Measurements from ENCODE around the gene NRXN3. TPM values are rescaled to one million over a fixed set of nuclear protein-coding genes. Genes with fewer than 3 reads are reported as not detected.

NRXN3 gene
- total RNA-seq, 1 donor, result under 0.01 TPM

- H3K9me3 ChIP-seq (ENCODE audit: low read depth, low read length), result no peaks in the 10 kb centered on the region
- H3K4me1 ChIP-seq (ENCODE audit: insufficient read depth, low read length), result no peaks in the 10 kb centered on the region
- no peaks in the 10 kb centered on the region for H3K27me3 ChIP-seq (ENCODE audit: insufficient read depth, low read length)
- no peak overlapping the region for H3K4me3 ChIP-seq (ENCODE audit: low read length)
These were observed 1431.9 kb downstream of the NRXN3 start for GRCh38 chr14:79602045-79602444.

DNA sequence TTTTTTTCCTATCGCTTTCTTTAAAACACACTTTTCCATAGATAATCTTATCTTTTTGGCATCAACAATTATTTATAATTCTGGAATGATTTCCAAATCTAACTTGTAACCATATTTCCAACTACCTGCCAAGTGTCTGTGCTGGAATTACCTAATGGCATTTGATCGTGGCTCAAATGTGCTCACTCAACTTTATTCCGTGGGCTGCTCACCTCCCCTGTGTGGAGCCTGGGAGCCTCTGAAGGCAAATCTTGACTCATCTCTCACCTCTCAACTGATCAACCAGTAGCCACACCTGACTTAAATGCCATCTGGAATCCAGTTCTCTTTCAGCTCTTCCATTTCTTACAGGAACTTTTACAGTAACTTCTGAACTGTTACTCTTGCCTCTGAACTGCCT, 1432.6 kb downstream of the NRXN3 start:
- Histone ChIP-seq H3K4me1 (ENCODE audit: insufficient read depth, low read length) (no peaks in the 10 kb centered on the region), H3K4me3 (ENCODE audit: low read length) (no peak overlapping the region), H3K27me3 (ENCODE audit: insufficient read depth, low read length) (no peaks in the 10 kb centered on the region), H3K9me3 (ENCODE audit: low read depth, low read length) (no peaks in the 10 kb centered on the region)

DNA sequence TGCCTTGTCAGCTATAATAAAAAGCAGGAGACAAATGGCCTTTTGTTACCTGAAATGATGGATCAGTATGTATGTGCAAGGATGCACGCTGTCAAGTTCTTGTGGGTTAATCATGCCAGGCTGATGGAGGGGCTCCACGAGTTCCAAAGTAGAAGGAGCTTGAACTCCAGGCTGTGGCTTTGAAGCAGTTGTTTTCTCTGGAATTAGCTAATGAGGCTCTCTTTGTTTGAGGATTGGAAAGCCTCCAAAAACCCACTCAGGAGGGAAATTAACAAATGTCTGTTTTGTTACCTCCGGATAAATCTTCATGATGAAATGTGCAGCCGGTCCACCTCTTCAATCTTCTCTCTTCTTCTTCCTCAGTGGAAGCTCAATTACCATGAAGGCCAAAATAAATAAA, 1435.7 kb downstream of the NRXN3 start:
- Histone ChIP-seq H3K4me1 (ENCODE audit: insufficient read depth, low read length) (no peaks in the 10 kb centered on the region), H3K4me3 (ENCODE audit: low read length) (no peak overlapping the region), H3K9me3 (ENCODE audit: low read depth, low read length) (no peaks in the 10 kb centered on the region), H3K27me3 (ENCODE audit: insufficient read depth, low read length) (no peaks in the 10 kb centered on the region)

GRCh38 chr14:79608446-79608845, 1438.3 kb downstream of the NRXN3 start:
- H3K27me3 ChIP-seq (ENCODE audit: insufficient read depth, low read length), result no peaks in the 10 kb centered on the region
- H3K4me1 ChIP-seq (ENCODE audit: insufficient read depth, low read length), result no peaks in the 10 kb centered on the region
- no peaks in the 10 kb centered on the region for H3K9me3 ChIP-seq (ENCODE audit: low read depth, low read length)
- H3K4me3 ChIP-seq (ENCODE audit: low read length), result no peak overlapping the region

DNA sequence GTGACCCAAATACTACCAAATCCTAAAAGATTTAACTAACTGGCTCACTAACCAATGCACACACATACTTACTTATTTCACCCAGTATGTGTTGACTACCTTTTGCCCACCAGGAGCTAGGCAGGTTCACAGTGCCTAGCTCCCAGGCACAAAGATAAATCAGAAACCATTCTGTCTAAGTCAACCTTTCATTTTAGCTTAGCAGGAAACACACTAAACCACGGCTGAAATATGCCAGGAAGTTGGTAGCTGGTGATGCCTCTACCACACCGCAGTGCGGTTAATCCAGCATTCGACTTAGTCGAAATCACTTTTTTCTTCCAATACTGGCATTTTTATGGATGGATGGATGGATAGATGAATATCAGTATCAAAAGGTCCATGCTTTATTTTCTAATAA, 1443.5 kb downstream of the NRXN3 start:
- H3K4me3 ChIP-seq (ENCODE audit: low read length), result no peak overlapping the region
- H3K27me3 ChIP-seq (ENCODE audit: insufficient read depth, low read length), result no peaks in the 10 kb centered on the region
- no peaks in the 10 kb centered on the region for H3K9me3 ChIP-seq (ENCODE audit: low read depth, low read length)
- H3K4me1 ChIP-seq (ENCODE audit: insufficient read depth, low read length), result no peaks in the 10 kb centered on the region

GRCh38 chr14:79614448-79614847, 1444.3 kb downstream of the NRXN3 start:
- H3K4me1 ChIP-seq (ENCODE audit: insufficient read depth, low read length), result no peaks in the 10 kb centered on the region
- H3K9me3 ChIP-seq (ENCODE audit: low read depth, low read length), result no peaks in the 10 kb centered on the region
- no peak overlapping the region for H3K4me3 ChIP-seq (ENCODE audit: low read length)
- no peaks in the 10 kb centered on the region for H3K27me3 ChIP-seq (ENCODE audit: insufficient read depth, low read length)

DNA sequence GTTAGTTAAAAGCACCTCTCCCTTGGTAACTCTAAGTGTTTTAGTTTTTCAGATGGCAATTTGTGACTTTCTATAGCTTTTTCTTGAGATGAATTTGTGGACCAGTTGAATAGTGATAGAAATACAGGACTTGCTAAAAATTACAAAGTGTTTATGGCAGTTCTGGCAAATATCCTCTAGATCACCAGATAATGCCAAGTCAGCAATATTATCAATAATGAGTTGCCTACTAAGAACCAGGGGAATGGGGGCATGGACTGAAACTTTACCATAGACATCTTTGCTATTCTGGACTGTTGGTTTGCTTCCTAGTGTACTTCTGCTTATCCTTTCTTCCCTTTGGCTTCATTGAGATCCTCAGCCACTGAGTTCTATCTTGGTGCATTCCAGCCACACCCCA, 1456.9 kb downstream of the NRXN3 start:
- no peak overlapping the region for H3K4me3 ChIP-seq (ENCODE audit: low read length)
- H3K9me3 ChIP-seq (ENCODE audit: low read depth, low read length), result no peaks in the 10 kb centered on the region
- H3K4me1 ChIP-seq (ENCODE audit: insufficient read depth, low read length), result no peaks in the 10 kb centered on the region
- H3K27me3 ChIP-seq (ENCODE audit: insufficient read depth, low read length), result no peaks in the 10 kb centered on the region

- H3K4me3 ChIP-seq (ENCODE audit: low read length), result no peak overlapping the region
- no peaks in the 10 kb centered on the region for H3K27me3 ChIP-seq (ENCODE audit: insufficient read depth, low read length)
- no peaks in the 10 kb centered on the region for H3K9me3 ChIP-seq (ENCODE audit: low read depth, low read length)
- no peaks in the 10 kb centered on the region for H3K4me1 ChIP-seq (ENCODE audit: insufficient read depth, low read length)
These were observed 1459.5 kb downstream of the NRXN3 start for GRCh38 chr14:79629411-79630287.

DNA sequence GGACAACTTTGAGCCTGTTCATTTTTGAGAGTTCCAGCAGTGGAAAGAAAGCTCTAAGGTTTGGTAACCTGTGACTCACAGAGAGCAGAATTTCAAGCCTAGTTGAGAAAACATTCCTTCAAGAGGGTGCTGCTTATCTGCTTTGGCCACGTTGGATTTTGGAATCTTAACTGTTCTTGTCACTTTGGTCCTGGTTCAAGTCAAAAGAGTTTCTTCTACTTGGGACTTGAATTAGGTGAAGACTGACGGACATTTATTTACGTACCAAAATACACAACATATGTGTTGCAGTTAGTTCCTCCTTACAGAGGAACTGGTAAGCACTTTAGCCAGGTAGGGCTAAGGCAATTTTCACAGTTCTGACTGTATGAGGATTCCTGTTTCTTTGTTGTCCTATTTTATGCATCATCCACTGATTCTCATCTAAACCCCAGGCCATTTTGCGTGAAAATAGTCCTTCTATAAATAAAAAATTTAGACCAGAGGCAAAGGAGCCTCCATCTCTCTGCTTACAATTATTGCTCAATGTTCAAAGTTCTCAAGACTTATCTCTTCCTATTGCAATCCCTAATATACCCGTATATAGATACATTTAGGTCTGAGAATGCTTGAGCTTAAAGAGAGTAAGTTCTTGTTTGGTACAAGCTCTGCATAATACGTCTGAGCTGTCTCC, 1460.3 kb downstream of the NRXN3 start:
- H3K4me1 ChIP-seq (ENCODE audit: insufficient read depth, low read length), result no peaks in the 10 kb centered on the region
- H3K4me3 ChIP-seq (ENCODE audit: low read length), result no peak overlapping the region
- H3K27me3 ChIP-seq (ENCODE audit: insufficient read depth, low read length), result no peaks in the 10 kb centered on the region
- H3K9me3 ChIP-seq (ENCODE audit: low read depth, low read length), result no peaks in the 10 kb centered on the region

DNA sequence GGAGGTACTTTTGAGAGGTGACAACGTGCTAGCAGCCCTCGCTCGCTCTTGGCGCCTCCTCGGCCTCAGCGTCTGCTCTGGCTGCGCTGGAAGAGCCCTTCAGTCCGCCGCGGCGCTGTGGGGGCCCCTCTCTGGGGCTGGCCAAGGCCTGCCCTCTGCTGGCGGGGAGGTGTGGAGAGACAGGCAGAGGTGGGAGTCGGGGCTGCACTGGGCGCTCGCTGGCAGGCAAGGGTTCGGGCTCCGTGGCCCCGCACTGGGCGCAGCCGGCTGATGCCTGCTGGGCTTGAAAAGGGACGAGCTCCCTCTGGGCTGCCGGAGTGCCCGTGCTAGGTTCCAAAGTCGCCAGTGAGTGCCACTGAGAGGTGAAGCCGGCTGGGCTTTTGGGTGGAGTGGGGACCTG, 1461.1 kb downstream of the NRXN3 start:
- Histone ChIP-seq H3K27me3 (ENCODE audit: insufficient read depth, low read length) (no peaks in the 10 kb centered on the region), H3K4me3 (ENCODE audit: low read length) (no peak overlapping the region), H3K9me3 (ENCODE audit: low read depth, low read length) (no peaks in the 10 kb centered on the region), H3K4me1 (ENCODE audit: insufficient read depth, low read length) (no peaks in the 10 kb centered on the region)

DNA sequence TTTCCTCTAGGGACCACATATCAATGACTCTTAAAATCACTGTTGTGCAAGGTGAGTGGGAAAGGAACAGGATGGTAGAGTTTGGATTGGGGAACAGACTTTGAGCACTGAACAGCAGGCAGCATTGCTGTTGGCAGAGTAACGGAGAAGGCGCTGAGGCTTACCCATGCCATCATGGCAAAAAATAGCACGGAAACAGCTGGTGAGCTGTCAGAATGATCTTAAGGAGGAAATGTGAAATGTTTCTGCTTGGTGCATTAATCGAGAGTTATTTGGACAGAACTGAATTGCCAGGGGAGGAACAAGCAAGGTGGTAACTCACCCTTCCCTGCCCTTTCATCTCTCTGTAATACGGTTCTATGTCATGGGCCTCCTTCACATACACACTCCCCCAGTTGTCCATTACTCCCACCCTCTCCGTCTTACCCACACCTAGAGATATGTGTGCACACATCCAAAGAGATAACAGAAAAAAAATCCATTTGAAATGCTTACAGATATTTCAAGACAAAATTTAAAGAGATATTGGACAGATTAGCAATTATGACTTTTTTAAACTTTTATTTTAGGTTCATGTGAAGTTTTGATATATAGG, 1468.6 kb downstream of the NRXN3 start:
- H3K27me3 ChIP-seq (ENCODE audit: insufficient read depth, low read length), result no peaks in the 10 kb centered on the region
- no peaks in the 10 kb centered on the region for H3K4me1 ChIP-seq (ENCODE audit: insufficient read depth, low read length)
- H3K9me3 ChIP-seq (ENCODE audit: low read depth, low read length), result no peaks in the 10 kb centered on the region
- no peak overlapping the region for H3K4me3 ChIP-seq (ENCODE audit: low read length)

- no peaks in the 10 kb centered on the region for H3K9me3 ChIP-seq (ENCODE audit: low read depth, low read length)
- H3K4me3 ChIP-seq (ENCODE audit: low read length), result no peak overlapping the region
- no peaks in the 10 kb centered on the region for H3K27me3 ChIP-seq (ENCODE audit: insufficient read depth, low read length)
- no peaks in the 10 kb centered on the region for H3K4me1 ChIP-seq (ENCODE audit: insufficient read depth, low read length)
These were observed 1469.4 kb downstream of the NRXN3 start for GRCh38 chr14:79639613-79640012.

- H3K4me1 ChIP-seq (ENCODE audit: insufficient read depth, low read length), result no peaks in the 10 kb centered on the region
- H3K4me3 ChIP-seq (ENCODE audit: low read length), result no peak overlapping the region
- no peaks in the 10 kb centered on the region for H3K9me3 ChIP-seq (ENCODE audit: low read depth, low read length)
- H3K27me3 ChIP-seq (ENCODE audit: insufficient read depth, low read length), result no peaks in the 10 kb centered on the region
These were observed 1471.2 kb downstream of the NRXN3 start for GRCh38 chr14:79641371-79641770.

- H3K27me3 ChIP-seq (ENCODE audit: insufficient read depth, low read length), result no peaks in the 10 kb centered on the region
- H3K4me1 ChIP-seq (ENCODE audit: insufficient read depth, low read length), result no peaks in the 10 kb centered on the region
- H3K9me3 ChIP-seq (ENCODE audit: low read depth, low read length), result no peaks in the 10 kb centered on the region
- H3K4me3 ChIP-seq (ENCODE audit: low read length), result no peak overlapping the region
These were observed 1473.0 kb downstream of the NRXN3 start for GRCh38 chr14:79643132-79643531.

DNA sequence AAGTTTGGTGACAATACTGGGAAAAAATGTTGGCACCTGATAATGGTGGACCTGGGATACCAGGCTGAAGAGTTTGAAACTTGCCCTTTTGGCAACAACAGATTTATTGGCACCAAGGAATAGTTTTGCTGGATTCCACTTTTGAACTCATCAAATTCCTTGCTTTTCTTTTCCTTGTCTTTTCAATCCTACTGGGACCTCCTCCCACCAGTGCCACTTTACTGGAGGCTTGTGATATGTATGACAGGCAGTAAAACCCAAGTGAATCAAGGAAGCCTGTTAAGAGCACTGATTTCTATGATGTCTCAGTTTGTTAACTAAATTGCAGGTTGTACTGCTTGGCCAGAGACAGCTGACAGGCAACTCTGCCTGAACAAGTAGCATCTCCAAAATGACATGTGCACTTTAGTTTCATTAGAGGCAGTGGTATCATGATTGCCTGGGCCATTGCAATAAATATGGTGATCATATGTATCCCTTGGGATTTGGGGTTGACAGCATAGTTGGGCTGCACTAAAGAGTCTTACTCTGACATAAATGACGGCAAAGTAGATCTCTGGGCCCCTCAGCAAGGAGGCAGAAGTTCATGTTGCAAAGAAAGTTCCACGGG, 1475.7 kb downstream of the NRXN3 start:
- H3K4me3 ChIP-seq (ENCODE audit: low read length), result no peak overlapping the region

More for the DNA sequence above, 1475.7 kb downstream of the NRXN3 start:
- no peaks in the 10 kb centered on the region for H3K9me3 ChIP-seq (ENCODE audit: low read depth, low read length)
- H3K27me3 ChIP-seq (ENCODE audit: insufficient read depth, low read length), result no peaks in the 10 kb centered on the region
- H3K4me1 ChIP-seq (ENCODE audit: insufficient read depth, low read length), result no peaks in the 10 kb centered on the region
